ENCODE results near the gene STAC2.

DNA sequence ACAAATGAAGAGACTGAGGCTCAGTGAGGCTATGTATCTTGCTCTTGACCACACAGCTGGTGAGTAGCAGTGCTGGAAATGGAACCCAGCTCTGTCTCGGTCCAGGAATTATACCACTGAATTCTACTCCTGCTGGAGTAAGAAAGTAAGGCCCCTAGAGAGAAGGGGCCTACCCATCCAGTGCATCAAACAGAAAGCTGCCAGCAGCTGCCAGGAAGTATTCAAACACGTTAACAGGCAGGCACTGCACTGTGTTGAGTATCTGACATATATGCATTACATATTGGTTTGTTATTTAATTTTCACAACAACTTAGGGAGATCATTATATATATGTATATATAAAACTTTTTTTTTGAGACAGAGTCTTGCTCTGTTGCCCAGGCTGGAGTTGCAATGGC, 63.8 kb downstream of the STAC2 start:
- TF ChIP-seq, protein P1, sequence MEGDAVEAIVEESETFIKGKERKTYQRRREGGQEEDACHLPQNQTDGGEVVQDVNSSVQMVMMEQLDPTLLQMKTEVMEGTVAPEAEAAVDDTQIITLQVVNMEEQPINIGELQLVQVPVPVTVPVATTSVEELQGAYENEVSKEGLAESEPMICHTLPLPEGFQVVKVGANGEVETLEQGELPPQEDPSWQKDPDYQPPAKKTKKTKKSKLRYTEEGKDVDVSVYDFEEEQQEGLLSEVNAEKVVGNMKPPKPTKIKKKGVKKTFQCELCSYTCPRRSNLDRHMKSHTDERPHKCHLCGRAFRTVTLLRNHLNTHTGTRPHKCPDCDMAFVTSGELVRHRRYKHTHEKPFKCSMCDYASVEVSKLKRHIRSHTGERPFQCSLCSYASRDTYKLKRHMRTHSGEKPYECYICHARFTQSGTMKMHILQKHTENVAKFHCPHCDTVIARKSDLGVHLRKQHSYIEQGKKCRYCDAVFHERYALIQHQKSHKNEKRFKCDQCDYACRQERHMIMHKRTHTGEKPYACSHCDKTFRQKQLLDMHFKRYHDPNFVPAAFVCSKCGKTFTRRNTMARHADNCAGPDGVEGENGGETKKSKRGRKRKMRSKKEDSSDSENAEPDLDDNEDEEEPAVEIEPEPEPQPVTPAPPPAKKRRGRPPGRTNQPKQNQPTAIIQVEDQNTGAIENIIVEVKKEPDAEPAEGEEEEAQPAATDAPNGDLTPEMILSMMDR (IDR thresholded peaks at IDR 0.05) = no peak
- no peak for TF ChIP-seq EZH2 (IDR thresholded peaks at IDR 0.05; ENCODE audit: borderline replicate concordance, insufficient read depth, low read depth, low read length, poor library complexity, severe bottlenecking)
